KMS-11 (cell line): ENCODE measurements around the gene ILK.

Experiments
- H2AFZ ChIP-seq: fragments of 200-600 bp; sonication (generic); 2 replicates; pipeline ENCODE4 v1.6.1; 2016; ENCODE audit warnings: antibody characterized with exemption, mixed run types, low read depth
- H3K27ac ChIP-seq: fragments of 200-600 bp; sonication (generic); 2 replicates; pipeline ENCODE4 v1.6.1; 2016; ENCODE audit warnings: mild to moderate bottlenecking, mixed run types
- H3K27me3 ChIP-seq: fragments of 200-600 bp; sonication (generic); 2 replicates; pipeline ENCODE4 v1.6.1; 2017; ENCODE audit warnings: mild to moderate bottlenecking, low read depth, mixed run types, moderate library complexity; ENCODE audit not compliant: insufficient read depth
- H3K36me3 ChIP-seq: fragments of 200-600 bp; sonication (generic); 2 replicates; pipeline ENCODE4 v1.6.1; 2017; ENCODE audit warnings: mild to moderate bottlenecking, mixed run types; ENCODE audit not compliant: insufficient read depth
- H3K4me1 ChIP-seq: fragments of 200-600 bp; sonication (generic); 2 replicates; pipeline ENCODE4 v1.6.1; 2016; ENCODE audit warnings: mild to moderate bottlenecking, low read depth, mixed run types; ENCODE audit not compliant: poor library complexity, severe bottlenecking
- H3K4me2 ChIP-seq: fragments of 200-600 bp; sonication (generic); 2 replicates; pipeline ENCODE4 v1.7.0; 2016; ENCODE audit warnings: mild to moderate bottlenecking, mixed run types
- H3K4me3 ChIP-seq: fragments of 200-600 bp; sonication (generic); IDR thresholded peaks from 2 replicates; pipeline ENCODE4 v1.6.1; 2017; ENCODE audit warnings: low read depth, low read length, mixed read lengths; ENCODE audit not compliant: insufficient read depth
- H3K79me2 ChIP-seq: fragments of 200-600 bp; sonication (generic); 2 replicates; pipeline ENCODE4 v1.6.1; 2016; ENCODE audit warnings: low read depth, mixed run types; ENCODE audit not compliant: insufficient read depth
- H3K9ac ChIP-seq: fragments of 200-600 bp; sonication (generic); 2 replicates; pipeline ENCODE4 v1.6.1; 2016; ENCODE audit warnings: mild to moderate bottlenecking, mixed run types
- H4K20me1 ChIP-seq: fragments of 200-600 bp; sonication (generic); 2 replicates; pipeline ENCODE4 v1.6.1; 2016; ENCODE audit warnings: mild to moderate bottlenecking, mixed run types; ENCODE audit not compliant: insufficient read depth
- CTCF ChIP-seq: fragments of 200-600 bp; sonication (generic); conservative IDR thresholded peaks from 2 replicates; pipeline ENCODE4 v1.6.1; 2017; ENCODE audit warnings: low read depth, mild to moderate bottlenecking, antibody characterized with exemption, low read length, moderate library complexity, mixed read lengths

The ILK gene

DNA sequence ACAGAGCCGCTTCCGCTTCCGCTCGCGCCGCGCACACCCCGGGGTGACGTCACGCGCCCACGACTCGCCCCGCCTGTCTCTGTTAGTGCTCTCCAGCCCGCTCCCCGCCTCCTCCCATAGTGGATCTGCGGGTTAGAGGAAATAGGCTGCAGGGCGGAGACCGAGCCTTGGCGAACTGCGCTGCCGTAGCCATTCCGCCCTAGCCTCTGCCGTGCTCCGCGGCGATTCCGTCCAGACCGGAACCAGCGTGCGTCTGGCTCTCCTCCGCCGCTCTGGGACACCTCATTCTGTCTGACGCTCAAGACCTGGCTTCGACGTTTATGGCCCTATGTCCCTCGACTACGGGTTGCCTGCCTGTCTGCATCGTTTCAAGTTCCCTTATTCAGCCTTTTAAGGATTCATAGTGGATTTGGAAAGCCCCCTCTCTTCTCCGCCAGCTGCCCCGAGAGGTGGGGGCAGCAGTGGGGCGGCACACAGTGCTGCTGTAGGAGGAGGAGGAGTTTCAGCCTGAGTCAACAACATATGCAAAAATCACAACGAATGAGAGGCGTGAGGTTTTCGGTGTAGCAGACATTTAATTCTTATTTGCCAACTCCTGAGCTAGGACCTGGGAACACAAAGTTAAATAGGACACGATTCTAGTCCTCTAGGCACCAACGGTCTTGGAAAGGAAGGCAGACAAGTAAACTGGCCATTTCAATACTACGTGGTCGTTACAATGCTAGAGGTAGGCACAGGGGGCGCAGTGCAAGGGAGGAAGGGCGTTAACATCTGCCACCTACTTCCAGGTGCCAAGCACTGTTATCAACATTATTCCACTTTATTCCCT, 8.9 kb downstream of the ILK start, which contains the start of gene TAF10:
Gene TAF10 (minus strand): TSS at position 4 of the 829 bp plus-strand sequence. CDS start 27 bp downstream, outside the sequence.
- Histone ChIP-seq H3K79me2 (peaks cover 9% of the 10 kb centered on the region; the same call in 1 of the 2 replicates), H3K36me3 (no peaks in the 10 kb centered on the region), H3K4me2 (peak within 1 kb of the TSS; percentile 100), H4K20me1 (no peaks in the 10 kb centered on the region), H3K9ac (peak within 1 kb of the TSS; percentile 82), H2AFZ (peak within 1 kb of the TSS; percentile 60), H3K27me3 (no peaks in the 10 kb centered on the region), H3K4me1 (peaks cover 33% of the 10 kb centered on the region), H3K4me3 (no peak within 1 kb of the TSS), H3K27ac (peak within 1 kb of the TSS; percentile 91)
- TF ChIP-seq CTCF = peak; percentile 80

DNA sequence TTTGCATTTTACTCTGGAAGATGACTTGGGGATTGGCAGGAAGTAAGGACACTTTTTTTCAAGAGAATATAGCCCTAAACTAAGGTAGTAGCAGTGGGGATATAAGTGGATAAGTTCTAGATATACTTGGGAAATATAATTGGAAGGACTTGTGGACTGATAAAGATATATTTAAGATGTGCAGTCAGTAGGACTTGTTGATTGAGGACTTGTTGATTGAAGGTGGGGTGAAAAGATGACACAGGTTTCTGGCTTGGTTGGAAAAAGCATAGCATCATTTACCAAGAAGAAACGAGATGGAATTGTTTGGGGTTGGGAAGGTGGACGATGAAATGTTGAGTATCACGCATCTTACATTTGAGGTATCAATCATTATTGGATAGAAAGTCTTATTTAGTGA, 9.9 kb downstream of the ILK start:
- peak overlapping the region; percentile 91; the same call in 1 of the 2 replicates for H3K27ac ChIP-seq
- no peaks in the 10 kb centered on the region for H3K27me3 ChIP-seq
- H3K79me2 ChIP-seq = peaks cover 9% of the 10 kb centered on the region; the same call in 1 of the 2 replicates
- H3K36me3 ChIP-seq = no peaks in the 10 kb centered on the region
- H2AFZ ChIP-seq = no peak overlapping the region
- peaks cover 25% of the 10 kb centered on the region for H3K4me1 ChIP-seq
- TF ChIP-seq CTCF = no peak
- peak overlapping the region; percentile 52; the same call in 1 of the 2 replicates for H3K4me2 ChIP-seq
- no peaks in the 10 kb centered on the region for H4K20me1 ChIP-seq
- H3K9ac ChIP-seq = peak overlapping the region; percentile 82; the same call in 1 of the 2 replicates
- H3K4me3 ChIP-seq = no peak overlapping the region

DNA sequence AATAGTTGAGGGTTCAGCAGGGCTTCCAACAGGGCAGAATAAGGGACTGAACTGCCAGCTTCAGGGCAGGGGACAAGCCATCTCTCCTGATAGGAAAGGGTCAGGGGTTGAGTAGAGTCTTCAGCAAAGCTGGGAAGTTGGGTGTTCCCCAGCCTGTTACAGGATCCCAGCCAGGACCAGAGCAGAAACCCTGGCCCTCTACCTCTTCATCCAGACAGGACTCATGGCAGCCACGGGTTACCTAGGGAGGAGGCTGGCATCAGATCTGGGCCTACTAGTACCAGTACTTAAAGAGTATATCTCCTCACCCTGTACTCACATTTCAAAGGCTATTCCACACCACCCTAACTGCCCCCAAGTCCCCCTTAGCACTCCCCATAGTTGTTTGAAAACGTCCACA, 10.9 kb downstream of the ILK start:
- H3K27ac ChIP-seq = no peak overlapping the region
- H4K20me1 ChIP-seq = no peaks in the 10 kb centered on the region
- peaks cover 9% of the 10 kb centered on the region; the same call in 1 of the 2 replicates for H3K79me2 ChIP-seq
- peaks cover 24% of the 10 kb centered on the region for H3K4me1 ChIP-seq
- H3K9ac ChIP-seq = no peak overlapping the region
- H3K4me3 ChIP-seq = no peak overlapping the region
- no peak for TF ChIP-seq CTCF
- H2AFZ ChIP-seq = no peak overlapping the region
- H3K27me3 ChIP-seq = no peaks in the 10 kb centered on the region
- no peaks in the 10 kb centered on the region for H3K36me3 ChIP-seq
- no peak overlapping the region for H3K4me2 ChIP-seq

- Histone ChIP-seq H3K27ac (no peak overlapping the region), H3K4me1 (peaks cover 30% of the 10 kb centered on the region), H2AFZ (no peak overlapping the region), H3K4me3 (no peak overlapping the region), H3K4me2 (no peak overlapping the region), H3K27me3 (no peaks in the 10 kb centered on the region), H3K79me2 (peaks cover 9% of the 10 kb centered on the region; the same call in 1 of the 2 replicates), H3K36me3 (no peaks in the 10 kb centered on the region), H3K9ac (no peak overlapping the region), H4K20me1 (no peaks in the 10 kb centered on the region)
- no peak for TF ChIP-seq CTCF
Measured at GRCh38 chr11:6615046-6615445, 11.5 kb downstream of the ILK start.
